ENCODE results near the gene ZMYM2. TPM values are rescaled to one million over a fixed set of nuclear protein-coding genes. Genes with fewer than 3 reads are reported as not detected.

ZMYM2 gene
- total and polyA plus RNA-seq, 2 donors (not counting 3 experiments of a cell fraction or from before 2014, with no cell fraction given), result 14.7 to 75.3 TPM

DNA sequence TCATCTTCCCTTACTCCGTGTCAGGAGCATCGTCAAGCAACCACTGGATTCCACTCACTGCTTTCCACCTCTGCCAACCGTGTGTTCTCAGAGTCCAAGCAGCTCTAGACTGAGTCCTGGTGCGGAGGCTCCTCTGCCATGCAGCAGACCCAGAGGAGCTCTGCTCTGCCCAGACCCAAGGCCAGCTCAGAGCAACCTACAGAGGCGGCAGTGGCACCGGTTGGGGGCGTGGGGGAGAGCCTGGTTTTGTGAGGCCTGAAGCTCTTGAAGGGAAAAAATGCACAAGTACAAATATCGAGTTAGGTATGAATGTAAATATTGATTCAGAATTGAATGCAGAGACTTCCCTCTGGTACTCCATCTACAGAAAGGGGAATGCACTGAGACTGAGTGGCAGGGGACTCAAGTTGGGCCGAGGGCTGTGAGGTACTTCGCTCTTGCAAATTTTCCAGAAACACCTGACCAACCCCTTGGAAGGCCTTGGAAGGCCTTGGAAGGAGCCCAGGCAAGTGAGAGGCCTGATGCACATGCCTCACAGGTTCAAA, 155.6 kb downstream of the ZMYM2 start:
- TF ChIP-seq JUN (IDR thresholded peaks at IDR 0.05; ENCODE audit: borderline replicate concordance, insufficient read depth, insufficient read length, low read depth) (no peak), MYC (IDR thresholded peaks at IDR 0.05; ENCODE audit: low read depth, low read length) (no peak), EZH2 (IDR thresholded peaks at IDR 0.05; ENCODE audit: borderline replicate concordance, low read depth, low read length, severe bottlenecking) (no peak), GATA2 (IDR thresholded peaks at IDR 0.05; ENCODE audit: insufficient read depth, insufficient read length, low read depth, low read length) (no peak), POLR2AphosphoS5 (IDR thresholded peaks at IDR 0.05; ENCODE audit: insufficient read depth, low read depth, low read length) (no peak), POLR2A (IDR thresholded peaks at IDR 0.05; ENCODE audit: low read depth, low read length) (no peak), FOS (IDR thresholded peaks at IDR 0.05; ENCODE audit: borderline replicate concordance, insufficient read depth, low read length) (no peak)
- TF ChIP-seq, protein P1, sequence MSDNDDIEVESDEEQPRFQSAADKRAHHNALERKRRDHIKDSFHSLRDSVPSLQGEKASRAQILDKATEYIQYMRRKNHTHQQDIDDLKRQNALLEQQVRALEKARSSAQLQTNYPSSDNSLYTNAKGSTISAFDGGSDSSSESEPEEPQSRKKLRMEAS (IDR thresholded peaks at IDR 0.05; ENCODE audit: insufficient read depth, insufficient read length), result no peak
- TF ChIP-seq, protein P2, sequence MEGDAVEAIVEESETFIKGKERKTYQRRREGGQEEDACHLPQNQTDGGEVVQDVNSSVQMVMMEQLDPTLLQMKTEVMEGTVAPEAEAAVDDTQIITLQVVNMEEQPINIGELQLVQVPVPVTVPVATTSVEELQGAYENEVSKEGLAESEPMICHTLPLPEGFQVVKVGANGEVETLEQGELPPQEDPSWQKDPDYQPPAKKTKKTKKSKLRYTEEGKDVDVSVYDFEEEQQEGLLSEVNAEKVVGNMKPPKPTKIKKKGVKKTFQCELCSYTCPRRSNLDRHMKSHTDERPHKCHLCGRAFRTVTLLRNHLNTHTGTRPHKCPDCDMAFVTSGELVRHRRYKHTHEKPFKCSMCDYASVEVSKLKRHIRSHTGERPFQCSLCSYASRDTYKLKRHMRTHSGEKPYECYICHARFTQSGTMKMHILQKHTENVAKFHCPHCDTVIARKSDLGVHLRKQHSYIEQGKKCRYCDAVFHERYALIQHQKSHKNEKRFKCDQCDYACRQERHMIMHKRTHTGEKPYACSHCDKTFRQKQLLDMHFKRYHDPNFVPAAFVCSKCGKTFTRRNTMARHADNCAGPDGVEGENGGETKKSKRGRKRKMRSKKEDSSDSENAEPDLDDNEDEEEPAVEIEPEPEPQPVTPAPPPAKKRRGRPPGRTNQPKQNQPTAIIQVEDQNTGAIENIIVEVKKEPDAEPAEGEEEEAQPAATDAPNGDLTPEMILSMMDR (IDR thresholded peaks at IDR 0.05; ENCODE audit: extremely low read depth in 1 of 2, insufficient read depth in 1 of 2, low read depth in 1 of 2, low read length in 2 of 2), result no peak
- H3K4me2 ChIP-seq (ENCODE audit: insufficient read depth, low read length), result no peak overlapping the region
- ChIA-PET CTCF (no interaction called here), POLR2A (no interaction called here)
- H3K27me3 ChIP-seq (ENCODE audit: control insufficient read depth in 2 of 2, insufficient read depth in 2 of 2, low read length in 2 of 2), result peaks cover 0 to 2% of the 10 kb centered on the region in 2 experiments
- H3K79me2 ChIP-seq (ENCODE audit: control insufficient read depth, insufficient read depth, low read length), result no peaks in the 10 kb centered on the region
- H3K9me3 ChIP-seq (replicated peaks; ENCODE audit: control insufficient read depth, insufficient read depth, low read length), result no peaks in the 10 kb centered on the region
- peaks cover 2% of the 10 kb centered on the region for H3K4me1 ChIP-seq (ENCODE audit: control insufficient read depth, extremely low read depth, insufficient read depth, low read length)
- no peak for DNase-seq (ENCODE audit: low read depth, low spot score)
- H3K4me3 ChIP-seq (replicated peaks in 1 of 3; ENCODE audit: insufficient read depth in 1 of 3, low read depth in 1 of 3, low read length in 3 of 3), result no peak overlapping the region
- no peak overlapping the region for H2AFZ ChIP-seq (ENCODE audit: low read depth, low read length)
- no peak for FAIRE-seq
- H3K9me1 ChIP-seq (replicated peaks; ENCODE audit: control insufficient read depth, extremely low read depth, insufficient read depth, low read length), result no peaks in the 10 kb centered on the region
- H4K20me1 ChIP-seq (replicated peaks; ENCODE audit: control insufficient read depth, extremely low read depth, insufficient read depth, low read length), result no peaks in the 10 kb centered on the region
- H3K36me3 ChIP-seq (ENCODE audit: control insufficient read depth in 2 of 2, extremely low read depth in 1 of 2, insufficient read depth in 2 of 2, low read length in 2 of 2), result no peaks in the 10 kb centered on the region
- dilution Hi-C loops (cut with MboI; ENCODE audit: extremely low pct_ligation_motif_present, low sequenced_read_pairs), result no loop called here
- H3K9ac ChIP-seq (replicated peaks; ENCODE audit: extremely low read depth, insufficient read depth, low read length), result no peak overlapping the region
- BruUV-seq (replicated peaks), result no TSS peak
- intact Hi-C loops (cut with micrococcal nuclease), result loop anchor here (5.0 kb wide), 1 partner anchor 1143 kb away; no protein-coding TSS in a partner anchor
- no peak overlapping the region for H3K27ac ChIP-seq (ENCODE audit: insufficient read depth, low read depth, low read length)
